H9 (cell line): ENCODE measurements around the gene SCGB1A1. TPM values are rescaled to one million over a fixed set of nuclear protein-coding genes. Genes with fewer than 3 reads are reported as not detected.

Source experiments
- DNase-seq: peaks from one replicate; pipeline ENCODE4 v3.0.0-alpha.2; 2017
- H2AFZ ChIP-seq: one replicate; pipeline ENCODE4 v1.6.1; 2013; ENCODE audit warnings: mild to moderate bottlenecking, low read length, control low read depth, moderate library complexity
- H2AK5ac ChIP-seq: 2 replicates; pipeline ENCODE4 v1.6.1; 2013; ENCODE audit warnings: low read length, control low read depth, mixed read lengths; ENCODE audit not compliant: insufficient read length
- H2BK120ac ChIP-seq: one replicate; pipeline ENCODE4 v1.6.1; 2013; ENCODE audit warnings: low read depth, mild to moderate bottlenecking, low read length, control low read depth, inconsistent platforms; ENCODE audit not compliant: poor library complexity, severe bottlenecking
- H2BK12ac ChIP-seq: 2 replicates; pipeline ENCODE4 v1.6.1; 2013; ENCODE audit warnings: low read length, control low read depth, mixed read lengths, low read depth; ENCODE audit not compliant: insufficient read length
- H2BK15ac ChIP-seq: 2 replicates; pipeline ENCODE4 v1.6.1; 2013; ENCODE audit warnings: low read depth, low read length, control low read depth
- H2BK20ac ChIP-seq: one replicate; pipeline ENCODE4 v1.6.1; 2013; ENCODE audit warnings: low read depth, mild to moderate bottlenecking, low read length, control low read depth, inconsistent platforms; ENCODE audit not compliant: poor library complexity, severe bottlenecking
- H2BK5ac ChIP-seq: 2 replicates; pipeline ENCODE4 v1.6.1; 2013; ENCODE audit warnings: low read length, control low read depth, mixed read lengths; ENCODE audit not compliant: insufficient read length
- H3K14ac ChIP-seq: 2 replicates; pipeline ENCODE4 v1.6.1; 2013; ENCODE audit warnings: low read length, control low read depth; ENCODE audit not compliant: insufficient read depth
- H3K18ac ChIP-seq: 2 replicates; pipeline ENCODE4 v1.6.1; 2013; ENCODE audit warnings: low read depth, mild to moderate bottlenecking, mixed read lengths, low read length, control low read depth; ENCODE audit not compliant: insufficient read length
- H3K23ac ChIP-seq: 2 replicates; pipeline ENCODE4 v1.6.1; 2013; ENCODE audit warnings: low read length, control low read depth, mixed read lengths, low read depth; ENCODE audit not compliant: insufficient read length
- H3K23me2 ChIP-seq: 2 replicates; pipeline ENCODE4 v1.6.1; 2013; ENCODE audit warnings: low read depth, mild to moderate bottlenecking, mixed read lengths, low read length, control low read depth; ENCODE audit not compliant: insufficient read length, poor library complexity, severe bottlenecking
- H3K27ac ChIP-seq: 2 replicates; pipeline ENCODE4 v1.5.1; 2013; ENCODE audit warnings: low read length, control low read depth, mixed read lengths, low read depth; ENCODE audit not compliant: insufficient read length
- H3K27me3 ChIP-seq: 2 replicates; pipeline ENCODE4 v1.6.1; 2013; ENCODE audit warnings: low read length, control low read depth, inconsistent platforms; ENCODE audit not compliant: insufficient read depth
- H3K4ac ChIP-seq: 2 replicates; pipeline ENCODE4 v1.6.1; 2013; ENCODE audit warnings: low read depth, mild to moderate bottlenecking, control low read depth, inconsistent platforms, low read length, moderate library complexity
- H3K4me1 ChIP-seq: 2 replicates; pipeline ENCODE4 v1.6.1; 2013; ENCODE audit warnings: low read length, control low read depth, inconsistent platforms; ENCODE audit not compliant: insufficient read depth
- H3K4me2 ChIP-seq: 2 replicates; pipeline ENCODE4 v1.6.1; 2013; ENCODE audit warnings: low read length, control low read depth, mixed read lengths; ENCODE audit not compliant: insufficient read length, insufficient read depth
- H3K56ac ChIP-seq: 2 replicates; pipeline ENCODE4 v1.6.1; 2013; ENCODE audit warnings: low read depth, mild to moderate bottlenecking, mixed read lengths, low read length, control low read depth; ENCODE audit not compliant: insufficient read length
- H3K79me1 ChIP-seq: 2 replicates; pipeline ENCODE4 v1.6.1; 2013; ENCODE audit warnings: low read depth, mild to moderate bottlenecking, moderate library complexity, low read length, control low read depth, inconsistent platforms; ENCODE audit not compliant: insufficient read depth, poor library complexity, severe bottlenecking
- H3K79me2 ChIP-seq: 2 replicates; pipeline ENCODE4 v1.6.1; 2013; ENCODE audit warnings: low read length, control low read depth, inconsistent platforms; ENCODE audit not compliant: insufficient read depth
- H3K9ac ChIP-seq: 2 replicates; pipeline ENCODE4 v1.6.1; 2013; ENCODE audit warnings: low read length, control low read depth, mixed read lengths; ENCODE audit not compliant: insufficient read length; ENCODE audit errors: extremely low read depth
- H3K9me3 ChIP-seq: one replicate; pipeline ENCODE4 v1.6.1; 2013; ENCODE audit warnings: low read depth, low read length, inconsistent platforms; ENCODE audit not compliant: control insufficient read depth
- H3T11ph ChIP-seq: one replicate; pipeline ENCODE4 v1.6.1; 2013; ENCODE audit warnings: mild to moderate bottlenecking, low read length, control low read depth, inconsistent platforms
- H4K20me1 ChIP-seq: one replicate; pipeline ENCODE4 v1.6.1; 2013; ENCODE audit not compliant: control insufficient read depth, insufficient read length, insufficient read depth
- H4K5ac ChIP-seq: 2 replicates; pipeline ENCODE4 v1.6.1; 2013; ENCODE audit warnings: low read depth, mild to moderate bottlenecking, mixed read lengths, low read length, control low read depth; ENCODE audit not compliant: insufficient read length
- H4K8ac ChIP-seq: replicated peaks from 2 replicates; pipeline ENCODE4 v1.6.1; 2013; ENCODE audit warnings: low read length, control low read depth, mixed read lengths, low read depth; ENCODE audit not compliant: insufficient read length
- H4K91ac ChIP-seq: 2 replicates; pipeline ENCODE4 v1.6.1; 2013; ENCODE audit warnings: low read depth, mild to moderate bottlenecking, moderate library complexity, mixed read lengths, low read length, control low read depth; ENCODE audit not compliant: insufficient read length
- H3K27ac Mint-ChIP-seq, 3 experiments: 2 replicates in 2 of 3; 3 replicates in 1 of 3; pipeline ENCODE4 v1.8.0; 2020 to 2021; ENCODE audit warnings: mixed read lengths in 3 of 3, mild to moderate bottlenecking in 1 of 3, moderate library complexity in 1 of 3
- H3K27me3 Mint-ChIP-seq: 2 replicates; pipeline ENCODE4 v1.8.0; 2021; ENCODE audit warnings: low read depth, mild to moderate bottlenecking, moderate library complexity, mixed read lengths
- H3K36me3 Mint-ChIP-seq, 3 experiments: 2 replicates in 2 of 3; 3 replicates in 1 of 3; pipeline ENCODE4 v1.8.0; 2020 to 2021; ENCODE audit warnings: low read depth in 3 of 3, mixed read lengths in 3 of 3; ENCODE audit not compliant: insufficient read depth in 1 of 3
- H3K4me1 Mint-ChIP-seq, 2 experiments: 2 replicates each; pipeline ENCODE4 v1.8.0; 2020; ENCODE audit warnings: mixed read lengths in 2 of 2
- H3K4me3 Mint-ChIP-seq, 2 experiments: 2 replicates in 1 of 2; 3 replicates in 1 of 2; pipeline ENCODE4 v1.8.0; 2020 to 2021; ENCODE audit warnings: mild to moderate bottlenecking in 2 of 2, mixed read lengths in 2 of 2, moderate library complexity in 1 of 2
- H3K9me3 Mint-ChIP-seq, 2 experiments: 2 replicates in 1 of 2; 3 replicates in 1 of 2; pipeline ENCODE4 v1.8.0; 2020; ENCODE audit warnings: mild to moderate bottlenecking in 2 of 2, mixed read lengths in 2 of 2, moderate library complexity in 1 of 2
- CTCF ChIP-seq: fragments of 200-600 bp; sonication (generic); conservative IDR thresholded peaks from 3 replicates; pipeline ENCODE4 v1.8.0; 2021; ENCODE audit warnings: antibody characterized with exemption, mild to moderate bottlenecking
- WGBS: extraction: QIAGEN DNeasy Blood & Tissue Kit; methylation state at CpG from one replicate; pipeline ENCODE4 v1.1.7; 2013; ENCODE audit warnings: missing lambda C conversion rate, low lambda C conversion rate, mixed read lengths; ENCODE audit not compliant: insufficient read length; ENCODE audit errors: extremely low coverage; 5-methylcytosine and 5-hydroxymethylcytosine counted together
- total RNA-seq: library from RNA; stranded (reverse); gene quantifications from 2 replicates; pipeline ENCODE4 v1.2.1, GENCODE V29; 2021

The SCGB1A1 gene
- total RNA-seq, 1 experiment from 2014 or later = not detected

GRCh38 chr11:62437616-62438015 is 18.8 kb downstream of the SCGB1A1 start:
- no peak overlapping the region for H2BK5ac ChIP-seq
- H2BK12ac ChIP-seq = no peak overlapping the region
- H2AK5ac ChIP-seq = no peak overlapping the region
- Mint-ChIP-seq H3K4me3 (no peak overlapping the region), H3K36me3 (no peaks in the 10 kb centered on the region), H3K4me1 (peaks cover 16 to 17% of the 10 kb centered on the region in 2 experiments), H3K9me3 (no peaks in the 10 kb centered on the region), H3K27ac (peak overlapping the region in 1 of 3 experiments; percentile 13; a peak in 1 of 7 replicates), H3K27me3 (peaks cover 8% of the 10 kb centered on the region)
- H3K56ac ChIP-seq = no peak overlapping the region
- H3K27ac ChIP-seq = no peak overlapping the region
- DNase-seq = no peak
- no peak overlapping the region for H3K23ac ChIP-seq
- no CpG with 5 or more reads among the region's 1 CpG for WGBS
- H3K79me2 ChIP-seq = no peaks in the 10 kb centered on the region
- H4K20me1 ChIP-seq = no peaks in the 10 kb centered on the region
- H4K5ac ChIP-seq = no peak overlapping the region
- H2BK20ac ChIP-seq = no peak overlapping the region
- TF ChIP-seq CTCF = no peak
- H3K14ac ChIP-seq = no peak overlapping the region
- no peak overlapping the region for H4K8ac ChIP-seq
- H3K4me2 ChIP-seq = no peak overlapping the region
- H3K23me2 ChIP-seq = no peaks in the 10 kb centered on the region
- H3K4me1 ChIP-seq = no peaks in the 10 kb centered on the region
- H3K27me3 ChIP-seq = no peaks in the 10 kb centered on the region
- H2BK15ac ChIP-seq = no peak overlapping the region
- no peak overlapping the region for H2AFZ ChIP-seq
- H3K9ac ChIP-seq = no peak overlapping the region
- no peak overlapping the region for H3K4ac ChIP-seq
- H3K79me1 ChIP-seq = no peaks in the 10 kb centered on the region
- no peaks in the 10 kb centered on the region for H3K9me3 ChIP-seq
- H4K91ac ChIP-seq = no peak overlapping the region
- no peak overlapping the region for H3K18ac ChIP-seq
- no peak overlapping the region for H3T11ph ChIP-seq
- no peak overlapping the region for H2BK120ac ChIP-seq
